HFF-Myc (cell line): ENCODE measurements around the gene TAS2R31.

ENCODE experiments used
- DNase-seq: peaks from one replicate; pipeline ENCODE4 v3.0.0-alpha.2; 2011; ENCODE audit warnings: low read depth; ENCODE audit errors: extremely low read depth
- H3K4me3 ChIP-seq: replicated peaks from 2 replicates; pipeline ENCODE4 v1.5.1; 2011; ENCODE audit warnings: low read depth, mild to moderate bottlenecking, control low read depth, low read length
- TF ChIP-seq, protein P1 (sequence below): IDR thresholded peaks from 2 replicates; pipeline ENCODE4 v1.5.1; 2012; ENCODE audit warnings: mild to moderate bottlenecking, low read depth, low read length, control low read depth; ENCODE audit errors: missing control alignments

Gene TAS2R31, protein sequence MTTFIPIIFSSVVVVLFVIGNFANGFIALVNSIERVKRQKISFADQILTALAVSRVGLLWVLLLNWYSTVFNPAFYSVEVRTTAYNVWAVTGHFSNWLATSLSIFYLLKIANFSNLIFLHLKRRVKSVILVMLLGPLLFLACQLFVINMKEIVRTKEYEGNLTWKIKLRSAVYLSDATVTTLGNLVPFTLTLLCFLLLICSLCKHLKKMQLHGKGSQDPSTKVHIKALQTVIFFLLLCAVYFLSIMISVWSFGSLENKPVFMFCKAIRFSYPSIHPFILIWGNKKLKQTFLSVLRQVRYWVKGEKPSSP

DNA sequence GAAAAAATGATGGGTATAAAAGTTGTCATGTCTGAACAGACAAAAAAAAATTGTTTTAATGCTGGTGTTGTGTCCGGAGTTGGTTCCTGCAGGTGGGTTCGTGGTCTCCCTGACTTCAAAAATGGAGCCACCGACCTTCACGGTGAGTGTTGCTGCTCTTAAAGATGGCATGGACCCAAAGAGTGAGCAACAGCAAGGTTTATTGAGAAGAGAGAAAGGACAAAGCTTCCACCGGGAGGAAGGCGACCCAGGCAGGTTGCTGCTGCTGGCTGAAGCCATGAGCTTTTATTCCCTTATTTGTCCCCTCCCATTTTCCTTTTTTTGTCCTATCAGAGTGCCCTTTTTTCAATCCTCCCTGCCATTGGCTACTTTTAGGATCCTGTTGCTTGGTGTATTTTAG is at the start of gene TAS2R31:
TSS of gene TAS2R31 (minus strand) at position 101 of the 400 bp plus-strand sequence. CDS start at position 29, 72 bp downstream.
- H3K4me3 ChIP-seq, result no peak within 1 kb of the TSS
- TF ChIP-seq, protein P1, sequence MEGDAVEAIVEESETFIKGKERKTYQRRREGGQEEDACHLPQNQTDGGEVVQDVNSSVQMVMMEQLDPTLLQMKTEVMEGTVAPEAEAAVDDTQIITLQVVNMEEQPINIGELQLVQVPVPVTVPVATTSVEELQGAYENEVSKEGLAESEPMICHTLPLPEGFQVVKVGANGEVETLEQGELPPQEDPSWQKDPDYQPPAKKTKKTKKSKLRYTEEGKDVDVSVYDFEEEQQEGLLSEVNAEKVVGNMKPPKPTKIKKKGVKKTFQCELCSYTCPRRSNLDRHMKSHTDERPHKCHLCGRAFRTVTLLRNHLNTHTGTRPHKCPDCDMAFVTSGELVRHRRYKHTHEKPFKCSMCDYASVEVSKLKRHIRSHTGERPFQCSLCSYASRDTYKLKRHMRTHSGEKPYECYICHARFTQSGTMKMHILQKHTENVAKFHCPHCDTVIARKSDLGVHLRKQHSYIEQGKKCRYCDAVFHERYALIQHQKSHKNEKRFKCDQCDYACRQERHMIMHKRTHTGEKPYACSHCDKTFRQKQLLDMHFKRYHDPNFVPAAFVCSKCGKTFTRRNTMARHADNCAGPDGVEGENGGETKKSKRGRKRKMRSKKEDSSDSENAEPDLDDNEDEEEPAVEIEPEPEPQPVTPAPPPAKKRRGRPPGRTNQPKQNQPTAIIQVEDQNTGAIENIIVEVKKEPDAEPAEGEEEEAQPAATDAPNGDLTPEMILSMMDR, result no peak
- no peak for DNase-seq

DNA sequence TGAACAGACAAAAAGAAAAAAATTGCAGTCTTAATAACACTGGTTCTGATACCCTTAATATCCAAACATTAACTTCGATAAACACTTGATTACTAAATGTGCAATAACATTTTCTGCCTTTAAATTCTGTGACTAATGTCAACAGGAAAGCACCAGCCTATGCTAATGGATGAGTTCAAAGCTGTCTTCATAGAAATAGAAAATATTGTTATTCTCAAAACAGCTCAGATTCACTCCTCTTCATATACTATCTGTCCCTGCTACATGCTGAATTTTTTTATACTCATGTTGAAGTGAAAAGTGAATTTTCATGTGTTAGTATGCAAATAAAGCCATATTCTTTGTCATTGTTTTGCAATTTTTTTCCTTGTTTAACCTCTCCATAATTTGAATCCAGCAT is 47.0 kb upstream of the TAS2R31 start:
- TF ChIP-seq, protein P1, result no peak
- no peak overlapping the region for H3K4me3 ChIP-seq
- no peak for DNase-seq

DNA sequence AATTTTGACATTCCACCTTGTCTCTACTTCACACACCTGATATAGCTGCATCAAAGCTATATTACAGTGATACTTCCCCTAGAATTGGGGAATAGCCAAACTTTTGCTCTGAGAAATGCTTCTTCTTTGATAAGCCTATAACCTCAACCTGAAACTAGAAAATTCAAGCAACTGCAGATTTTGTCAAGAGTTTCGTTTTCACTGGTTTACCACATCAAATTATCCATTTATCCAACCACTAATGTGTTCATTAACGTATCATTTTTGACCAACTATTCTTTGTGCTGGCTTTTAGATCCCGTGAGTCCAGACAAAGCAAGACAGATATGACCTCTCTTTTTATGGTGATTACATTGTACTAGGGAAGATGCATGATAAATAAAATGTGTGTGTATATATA is 44.4 kb upstream of the TAS2R31 start:
- H3K4me3 ChIP-seq, result no peak overlapping the region
- no peak for DNase-seq
- TF ChIP-seq, protein P1, result no peak

DNA sequence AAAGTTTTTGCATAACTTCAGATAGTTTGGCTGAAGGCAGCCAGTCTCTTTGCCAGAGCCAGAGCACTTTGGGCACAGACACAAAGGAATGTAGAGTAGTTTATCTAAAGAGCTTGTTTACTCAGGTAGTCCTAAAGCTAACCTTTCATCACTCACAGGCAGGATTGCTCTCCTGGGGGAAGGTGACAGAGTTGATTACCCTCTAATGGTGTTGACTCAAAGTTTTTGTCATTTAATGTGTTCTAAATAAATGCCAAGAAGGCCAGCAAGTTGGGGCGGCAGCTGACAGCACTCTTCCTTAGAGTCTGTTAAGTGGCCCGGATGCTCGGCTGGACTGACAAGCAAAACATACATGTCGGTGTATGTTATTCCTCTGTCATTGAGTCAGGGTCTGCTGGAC is 40.2 kb upstream of the TAS2R31 start:
- DNase-seq, result no peak
- H3K4me3 ChIP-seq, result no peak overlapping the region
- TF ChIP-seq, protein P1, result no peak

DNA sequence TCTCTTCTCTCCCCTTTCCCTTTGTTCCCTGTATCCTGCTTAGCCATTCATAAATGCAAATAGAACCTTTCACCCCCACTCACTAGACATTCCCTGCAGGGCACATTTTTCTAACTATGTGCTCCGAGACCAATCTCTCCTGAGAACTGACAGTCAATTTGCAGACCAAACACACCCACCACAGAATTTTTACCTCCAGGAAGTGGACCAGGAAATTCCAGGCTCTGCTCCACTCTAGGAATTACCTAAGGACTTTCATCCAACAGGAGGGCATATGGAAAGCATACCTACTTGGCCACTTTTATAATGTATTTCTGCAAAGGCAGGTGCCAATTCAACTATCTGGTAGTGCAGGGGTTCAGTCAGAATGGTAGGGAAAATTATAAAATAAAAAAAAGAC is 39.8 kb upstream of the TAS2R31 start:
- no peak overlapping the region for H3K4me3 ChIP-seq
- TF ChIP-seq, protein P1, result no peak
- no peak for DNase-seq

DNA sequence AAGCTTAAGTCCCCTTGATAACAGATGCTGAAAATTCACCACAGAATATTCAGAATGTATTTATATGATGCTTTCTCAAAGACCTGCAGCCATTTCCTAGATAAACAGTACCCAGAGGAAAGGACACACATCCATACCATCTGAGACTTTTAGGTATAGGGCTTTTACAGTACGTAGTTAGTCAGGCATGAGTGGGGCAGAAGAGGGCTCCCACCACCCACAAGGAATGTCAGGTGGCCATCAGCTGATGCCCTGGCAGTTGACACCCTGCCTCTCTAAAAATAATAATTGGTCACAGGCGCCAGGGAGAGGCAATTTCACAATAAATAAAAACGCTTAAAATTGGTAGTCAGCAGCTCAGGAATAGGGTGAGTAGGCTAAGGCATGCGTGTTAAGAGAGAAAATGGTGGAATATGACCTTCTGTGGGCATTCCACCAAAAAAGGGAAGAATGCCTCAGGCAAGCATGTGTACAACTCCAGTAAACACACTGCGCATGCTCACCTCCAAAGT is 38.7 kb upstream of the TAS2R31 start:
- H3K4me3 ChIP-seq, result no peak overlapping the region
- no peak for DNase-seq
- TF ChIP-seq, protein P1, result no peak
